ENCODE results near the gene GLB1L3. TPM values are rescaled to one million over a fixed set of nuclear protein-coding genes. Genes with fewer than 3 reads are reported as not detected.

GLB1L3 gene
- total RNA-seq, 2 donors from 2014 or later = 1.3 TPM; not detected in 1

GRCh38 chr11:134230339-134230738 is 45.8 kb upstream of the GLB1L3 start:
- no peak for ATAC-seq
- WGBS, 2 donors = 66 to 75% methylated on average over 4 of the region's 4 CpGs

GRCh38 chr11:134231958-134232659 is 44.1 kb upstream of the GLB1L3 start:
- 55 to 66% methylated on average over 10 of the region's 10 CpGs for WGBS, 2 donors
- Histone ChIP-seq H3K9me3 (no peaks in the 10 kb centered on the region), H3K36me3 (replicated peaks in 1 of 2; ENCODE audit: insufficient read depth in 1 of 2, low read depth in 2 of 2) (no peaks in the 10 kb centered on the region), H3K4me3 (no peak overlapping the region), H3K27ac (no peak overlapping the region), H3K4me1 (peaks cover 7% of the 10 kb centered on the region), H3K27me3 (no peaks in the 10 kb centered on the region)
- ATAC-seq (no peak), DNase-seq (no peak)
- intact Hi-C loops (cut with DNase I) = no loop called here
- TF ChIP-seq POLR2A (IDR thresholded peaks at IDR 0.05) = no peak
- TF ChIP-seq CTCF (IDR thresholded peaks at IDR 0.05) = no peak

More at GRCh38 chr11:134230339-134230738, 45.8 kb upstream of the GLB1L3 start:
- DNase-seq = no peak
- Histone ChIP-seq H3K27me3 (no peaks in the 10 kb centered on the region), H3K36me3 (replicated peaks in 1 of 2; ENCODE audit: insufficient read depth in 1 of 2, low read depth in 2 of 2) (no peaks in the 10 kb centered on the region), H3K9me3 (no peaks in the 10 kb centered on the region), H3K27ac (no peak overlapping the region), H3K4me1 (peaks cover 22% of the 10 kb centered on the region), H3K4me3 (no peak overlapping the region)
- no peak for TF ChIP-seq CTCF (IDR thresholded peaks at IDR 0.05)
- TF ChIP-seq POLR2A (IDR thresholded peaks at IDR 0.05) = no peak
- intact Hi-C loops (cut with DNase I) = no loop called here

- Histone ChIP-seq H3K27me3 (no peaks in the 10 kb centered on the region), H3K4me1 (peaks cover 7% of the 10 kb centered on the region), H3K27ac (no peak overlapping the region), H3K9me3 (no peaks in the 10 kb centered on the region), H3K4me3 (no peak overlapping the region), H3K36me3 (replicated peaks in 1 of 2; ENCODE audit: insufficient read depth in 1 of 2, low read depth in 2 of 2) (no peaks in the 10 kb centered on the region)
- no peak for ATAC-seq
- no peak for DNase-seq
- TF ChIP-seq CTCF (IDR thresholded peaks at IDR 0.05) (no peak), POLR2A (IDR thresholded peaks at IDR 0.05) (no peak)
- intact Hi-C loops (cut with DNase I) = no loop called here
- 88 to 89% methylated on average over 3 to 4 of the region's 4 CpGs for WGBS, 2 donors
Observed at GRCh38 chr11:134233729-134234179, 42.4 kb upstream of the GLB1L3 start.

GRCh38 chr11:134235399-134235798 is 40.8 kb upstream of the GLB1L3 start:
- Histone ChIP-seq H3K9me3 (no peaks in the 10 kb centered on the region), H3K4me3 (no peak overlapping the region), H3K27me3 (no peaks in the 10 kb centered on the region), H3K36me3 (replicated peaks in 1 of 2; ENCODE audit: insufficient read depth in 1 of 2, low read depth in 2 of 2) (peaks cover 0 to 5% of the 10 kb centered on the region in 2 donors), H3K4me1 (peaks cover 7% of the 10 kb centered on the region), H3K27ac (no peak overlapping the region)
- WGBS, 2 donors = 31 to 33% methylated on average over 3 of the region's 3 CpGs
- ATAC-seq = no peak
- TF ChIP-seq POLR2A (IDR thresholded peaks at IDR 0.05) = no peak
- no peak for TF ChIP-seq CTCF (IDR thresholded peaks at IDR 0.05)
- intact Hi-C loops (cut with DNase I) = no loop called here
- DNase-seq = peak in 1 of 4 donors; percentile 35
